ENCODE results near the gene KIAA1958.

Gene KIAA1958

GRCh38 chr9:112648624-112649023 lies 162.0 kb downstream of the KIAA1958 start:
- Histone ChIP-seq H3K27me3 (ENCODE audit: insufficient read depth, low read length, poor library complexity, severe bottlenecking) (no peaks in the 10 kb centered on the region), H3K9me3 (ENCODE audit: insufficient read depth, low read depth, low read length) (peaks cover 10% of the 10 kb centered on the region; the same call in 1 of the 2 replicates), H3K9me2 (replicated peaks; ENCODE audit: low read depth, low read length) (no peaks in the 10 kb centered on the region), H3K4me1 (ENCODE audit: insufficient read depth, low read length, poor library complexity, severe bottlenecking) (no peaks in the 10 kb centered on the region), H4K20me1 (ENCODE audit: insufficient read depth, low read length, poor library complexity, severe bottlenecking) (no peaks in the 10 kb centered on the region), H3K4me3 (ENCODE audit: low read length, poor library complexity, severe bottlenecking) (no peak overlapping the region), H3K36me3 (ENCODE audit: insufficient read depth, low read length) (peaks cover 44% of the 10 kb centered on the region), H3F3A (ENCODE audit: low read depth) (no peaks in the 10 kb centered on the region), H2AFZ (ENCODE audit: low read length) (no peak overlapping the region), H3K79me2 (ENCODE audit: insufficient read depth, low read length) (no peaks in the 10 kb centered on the region), H3K9ac (ENCODE audit: low read depth, low read length, poor library complexity, severe bottlenecking) (no peak overlapping the region), H3K4me2 (ENCODE audit: low read depth, low read length, poor library complexity, severe bottlenecking) (no peak overlapping the region)
- TF ChIP-seq CTCF (conservative IDR thresholded peaks at IDR 0.05; ENCODE audit: low read length) (no peak), EZH2phosphoT487 (IDR thresholded peaks at IDR 0.05; ENCODE audit: borderline replicate concordance) (no peak)

- Histone ChIP-seq H3K9me3 (ENCODE audit: insufficient read depth, low read depth, low read length) (no peaks in the 10 kb centered on the region; the same call in 1 of the 2 replicates), H3K9ac (ENCODE audit: low read depth, low read length, poor library complexity, severe bottlenecking) (no peak overlapping the region), H4K20me1 (ENCODE audit: insufficient read depth, low read length, poor library complexity, severe bottlenecking) (no peaks in the 10 kb centered on the region), H3K4me2 (ENCODE audit: low read depth, low read length, poor library complexity, severe bottlenecking) (no peak overlapping the region), H3F3A (ENCODE audit: low read depth) (no peaks in the 10 kb centered on the region), H3K27me3 (ENCODE audit: insufficient read depth, low read length, poor library complexity, severe bottlenecking) (no peaks in the 10 kb centered on the region), H3K9me2 (replicated peaks; ENCODE audit: low read depth, low read length) (no peaks in the 10 kb centered on the region), H3K36me3 (ENCODE audit: insufficient read depth, low read length) (peaks cover 7% of the 10 kb centered on the region; the same call in 1 of the 2 replicates), H3K79me2 (ENCODE audit: insufficient read depth, low read length) (no peaks in the 10 kb centered on the region), H3K4me3 (ENCODE audit: low read length, poor library complexity, severe bottlenecking) (no peak overlapping the region), H3K4me1 (ENCODE audit: insufficient read depth, low read length, poor library complexity, severe bottlenecking) (no peaks in the 10 kb centered on the region), H2AFZ (ENCODE audit: low read length) (no peak overlapping the region)
- TF ChIP-seq CTCF (conservative IDR thresholded peaks at IDR 0.05; ENCODE audit: low read length) (no peak), EZH2phosphoT487 (IDR thresholded peaks at IDR 0.05; ENCODE audit: borderline replicate concordance) (no peak)
These were observed 167.7 kb downstream of the KIAA1958 start for GRCh38 chr9:112654282-112654681.

- Histone ChIP-seq H3K36me3 (ENCODE audit: insufficient read depth, low read length) (peaks cover 15% of the 10 kb centered on the region; the same call in 1 of the 2 replicates), H3K4me1 (ENCODE audit: insufficient read depth, low read length, poor library complexity, severe bottlenecking) (no peaks in the 10 kb centered on the region), H3K9me3 (ENCODE audit: insufficient read depth, low read depth, low read length) (no peaks in the 10 kb centered on the region), H3K27me3 (ENCODE audit: insufficient read depth, low read length, poor library complexity, severe bottlenecking) (no peaks in the 10 kb centered on the region), H3K79me2 (ENCODE audit: insufficient read depth, low read length) (no peaks in the 10 kb centered on the region), H3K9ac (ENCODE audit: low read depth, low read length, poor library complexity, severe bottlenecking) (no peak overlapping the region), H3K9me2 (replicated peaks; ENCODE audit: low read depth, low read length) (no peaks in the 10 kb centered on the region), H3F3A (ENCODE audit: low read depth) (no peaks in the 10 kb centered on the region), H2AFZ (ENCODE audit: low read length) (no peak overlapping the region), H3K4me3 (ENCODE audit: low read length, poor library complexity, severe bottlenecking) (no peak overlapping the region), H3K4me2 (ENCODE audit: low read depth, low read length, poor library complexity, severe bottlenecking) (no peak overlapping the region), H4K20me1 (ENCODE audit: insufficient read depth, low read length, poor library complexity, severe bottlenecking) (no peaks in the 10 kb centered on the region)
- no peak for TF ChIP-seq CTCF (conservative IDR thresholded peaks at IDR 0.05; ENCODE audit: low read length)
These were observed 169.0 kb downstream of the KIAA1958 start for GRCh38 chr9:112655668-112656067.
